NB4 (cell line): ENCODE results near the gene IL36G.

Experiments
- MYC ChIP-seq: IDR thresholded peaks from 2 replicates; pipeline ENCODE4 v1.6.1; 2011; ENCODE audit warnings: low read depth, low read length
- POLR2A ChIP-seq: IDR thresholded peaks from 2 replicates; pipeline ENCODE4 v1.6.1; 2011; ENCODE audit warnings: mild to moderate bottlenecking; ENCODE audit not compliant: insufficient read length; ENCODE audit errors: extremely low read depth
- TF ChIP-seq, protein P1 (sequence below): IDR thresholded peaks from one replicate; pipeline ENCODE4 v1.5.1; 2012; ENCODE audit warnings: low read depth, low read length

- TF ChIP-seq, protein P1, sequence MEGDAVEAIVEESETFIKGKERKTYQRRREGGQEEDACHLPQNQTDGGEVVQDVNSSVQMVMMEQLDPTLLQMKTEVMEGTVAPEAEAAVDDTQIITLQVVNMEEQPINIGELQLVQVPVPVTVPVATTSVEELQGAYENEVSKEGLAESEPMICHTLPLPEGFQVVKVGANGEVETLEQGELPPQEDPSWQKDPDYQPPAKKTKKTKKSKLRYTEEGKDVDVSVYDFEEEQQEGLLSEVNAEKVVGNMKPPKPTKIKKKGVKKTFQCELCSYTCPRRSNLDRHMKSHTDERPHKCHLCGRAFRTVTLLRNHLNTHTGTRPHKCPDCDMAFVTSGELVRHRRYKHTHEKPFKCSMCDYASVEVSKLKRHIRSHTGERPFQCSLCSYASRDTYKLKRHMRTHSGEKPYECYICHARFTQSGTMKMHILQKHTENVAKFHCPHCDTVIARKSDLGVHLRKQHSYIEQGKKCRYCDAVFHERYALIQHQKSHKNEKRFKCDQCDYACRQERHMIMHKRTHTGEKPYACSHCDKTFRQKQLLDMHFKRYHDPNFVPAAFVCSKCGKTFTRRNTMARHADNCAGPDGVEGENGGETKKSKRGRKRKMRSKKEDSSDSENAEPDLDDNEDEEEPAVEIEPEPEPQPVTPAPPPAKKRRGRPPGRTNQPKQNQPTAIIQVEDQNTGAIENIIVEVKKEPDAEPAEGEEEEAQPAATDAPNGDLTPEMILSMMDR: no peak
- TF ChIP-seq POLR2A (no peak), MYC (no peak)
Observed at GRCh38 chr2:112979731-112980130, 1.9 kb downstream of the IL36G start.
